Esophagus (tissue), 2 donors: ENCODE data around the gene ADI1. TPM values are rescaled to one million over a fixed set of nuclear protein-coding genes. Genes with fewer than 3 reads are reported as not detected.

ENCODE experiments used
- H3K27ac ChIP-seq, 2 donors: one replicate each; pipeline ENCODE4 v1.5.1; 2013; ENCODE audit warnings: low read depth in 2 of 2, mild to moderate bottlenecking in 2 of 2, inconsistent platforms in 1 of 2, low read length in 1 of 2, moderate library complexity in 1 of 2
- H3K27me3 ChIP-seq, 2 donors: one replicate each; pipeline ENCODE4 v1.6.1; 2013; ENCODE audit warnings: low read length in 2 of 2, control low read depth in 1 of 2, mild to moderate bottlenecking in 1 of 2; ENCODE audit not compliant: insufficient read depth in 2 of 2, control insufficient read depth in 1 of 2
- H3K36me3 ChIP-seq, 2 donors: one replicate each; pipeline ENCODE4 v1.6.1; 2013; ENCODE audit warnings: low read length in 1 of 2; ENCODE audit not compliant: control insufficient read depth in 2 of 2, insufficient read depth in 2 of 2
- H3K4me1 ChIP-seq, 2 donors: one replicate each; pipeline ENCODE4 v1.6.1; 2013; ENCODE audit warnings: low read length in 1 of 2; ENCODE audit not compliant: control insufficient read depth in 2 of 2, insufficient read depth in 2 of 2
- H3K4me3 ChIP-seq, 2 donors: one replicate each; pipeline ENCODE4 v1.5.1; 2013; ENCODE audit warnings: low read length in 2 of 2, mild to moderate bottlenecking in 2 of 2, low read depth in 1 of 2, moderate library complexity in 1 of 2
- H3K9me3 ChIP-seq, 2 donors: one replicate each; pipeline ENCODE4 v1.6.1; 2013; ENCODE audit warnings: mild to moderate bottlenecking in 2 of 2, low read depth in 1 of 2, low read length in 1 of 2, moderate library complexity in 1 of 2; ENCODE audit not compliant: control insufficient read depth in 2 of 2, insufficient read depth in 1 of 2
- WGBS, 2 donors: extraction: QIAGEN DNeasy Blood & Tissue Kit; methylation state at CpG; one replicate each; pipeline ENCODE4 v1.1.7; 2013; 5-methylcytosine and 5-hydroxymethylcytosine counted together
- polyA plus RNA-seq, 2 donors: library from polyadenylated mRNA; stranded (reverse); fragments of 200-250 nt; gene quantifications; one replicate each; pipeline ENCODE4 v1.2.3, GENCODE V29; 2013
- donor health status: healthy with polysubstance abuse.
- donor health status: Bipolar disorder and iron deficiency.

ADI1 gene
- polyA plus RNA-seq, 2 donors = 25.7 to 41.8 TPM

DNA sequence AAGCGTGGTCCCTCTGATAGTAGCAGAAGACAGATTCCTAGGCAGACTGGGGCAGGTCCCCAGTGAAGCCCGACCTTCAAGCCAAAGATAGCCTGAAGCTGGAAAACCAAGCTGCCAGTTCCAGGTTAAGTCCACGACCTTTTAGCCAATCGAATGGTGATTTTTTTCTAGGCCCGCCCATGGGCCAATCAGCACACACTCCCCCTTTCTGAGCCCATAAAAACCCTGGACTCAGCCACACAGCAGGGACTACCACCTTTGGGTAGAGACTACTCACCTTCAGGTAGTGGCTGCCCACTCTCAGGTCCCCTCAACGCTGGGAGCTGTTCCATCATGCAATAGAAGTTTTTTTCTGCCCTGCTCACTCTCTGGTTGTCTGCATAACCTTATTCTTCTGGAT is 14.5 kb upstream of the ADI1 start:
- 88% methylated on average over 6 of the region's 6 CpGs for WGBS, 2 donors
- Histone ChIP-seq H3K27me3 (no peaks in the 10 kb centered on the region), H3K4me3 (no peak overlapping the region), H3K9me3 (no peaks in the 10 kb centered on the region), H3K27ac (peak overlapping the region in 1 of 2 donors; percentile 1), H3K36me3 (no peaks in the 10 kb centered on the region), H3K4me1 (peaks cover 0 to 14% of the 10 kb centered on the region in 2 donors)

DNA sequence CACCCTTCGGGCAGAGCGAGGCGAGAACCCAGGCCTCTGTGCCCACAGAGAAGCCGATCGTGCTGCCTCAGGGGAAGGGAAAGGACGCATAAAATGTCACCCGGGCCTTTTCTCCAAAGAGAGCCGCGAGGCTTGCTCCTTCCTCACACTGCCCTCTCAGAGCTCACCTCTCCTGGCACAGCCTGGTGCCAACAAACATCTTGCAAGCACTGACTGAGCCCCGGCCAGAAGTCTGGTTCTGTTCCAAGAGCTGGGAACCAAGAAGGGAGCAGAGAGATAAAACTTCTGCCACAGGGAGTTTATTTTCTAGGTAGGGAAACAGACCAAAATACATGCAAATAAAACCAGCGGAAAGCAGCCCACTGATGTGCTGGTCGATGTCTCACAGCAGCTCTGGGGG is 13.6 kb upstream of the ADI1 start:
- H3K27ac ChIP-seq = no peak overlapping the region
- no peaks in the 10 kb centered on the region for H3K27me3 ChIP-seq
- H3K9me3 ChIP-seq = no peaks in the 10 kb centered on the region
- H3K4me1 ChIP-seq = peaks cover 3 to 14% of the 10 kb centered on the region in 2 donors
- H3K4me3 ChIP-seq = no peak overlapping the region
- WGBS, 2 donors = 59 to 63% methylated on average over 12 of the region's 12 CpGs
- no peaks in the 10 kb centered on the region for H3K36me3 ChIP-seq

DNA sequence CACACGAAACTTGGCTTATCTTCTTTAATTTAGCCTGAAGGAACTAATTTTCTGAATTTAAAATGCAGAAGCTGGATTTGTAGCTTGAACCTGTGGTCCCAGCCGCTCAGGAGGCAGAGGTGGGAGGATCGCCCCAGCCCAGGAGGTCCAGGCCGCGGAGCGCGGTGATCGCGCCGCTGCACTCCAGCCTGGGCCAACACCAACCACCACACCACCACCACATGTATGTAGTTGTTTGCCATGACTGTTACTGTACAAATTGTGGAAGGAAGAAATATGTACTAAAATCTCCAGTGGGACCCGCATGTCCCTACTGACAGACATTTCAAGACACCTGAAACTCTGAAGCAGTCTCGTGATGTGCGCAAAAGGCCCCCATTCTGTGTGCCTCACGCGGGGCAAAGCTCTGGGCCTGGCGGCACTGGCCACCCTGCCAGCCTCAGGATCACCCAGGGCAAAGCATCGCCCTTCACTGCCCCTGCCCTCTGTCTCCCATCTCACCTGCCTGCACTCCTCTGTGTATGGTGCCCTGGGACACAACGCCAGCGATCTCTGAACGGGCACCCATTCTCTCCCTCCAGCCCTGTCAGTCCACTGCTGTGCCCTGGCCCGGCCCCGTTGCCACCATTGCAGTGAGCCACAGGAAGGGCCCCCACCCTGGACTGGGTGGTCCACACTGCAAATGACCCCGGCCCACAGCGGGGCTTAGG is 10.1 kb upstream of the ADI1 start:
- no peak overlapping the region for H3K27ac ChIP-seq
- H3K4me1 ChIP-seq = peaks cover 3 to 6% of the 10 kb centered on the region in 2 donors
- no peak overlapping the region for H3K4me3 ChIP-seq
- H3K9me3 ChIP-seq = no peaks in the 10 kb centered on the region
- H3K27me3 ChIP-seq = no peaks in the 10 kb centered on the region
- 96 to 97% methylated on average over 24 of the region's 24 CpGs for WGBS, 2 donors
- H3K36me3 ChIP-seq = peaks cover 0 to 3% of the 10 kb centered on the region in 2 donors

DNA sequence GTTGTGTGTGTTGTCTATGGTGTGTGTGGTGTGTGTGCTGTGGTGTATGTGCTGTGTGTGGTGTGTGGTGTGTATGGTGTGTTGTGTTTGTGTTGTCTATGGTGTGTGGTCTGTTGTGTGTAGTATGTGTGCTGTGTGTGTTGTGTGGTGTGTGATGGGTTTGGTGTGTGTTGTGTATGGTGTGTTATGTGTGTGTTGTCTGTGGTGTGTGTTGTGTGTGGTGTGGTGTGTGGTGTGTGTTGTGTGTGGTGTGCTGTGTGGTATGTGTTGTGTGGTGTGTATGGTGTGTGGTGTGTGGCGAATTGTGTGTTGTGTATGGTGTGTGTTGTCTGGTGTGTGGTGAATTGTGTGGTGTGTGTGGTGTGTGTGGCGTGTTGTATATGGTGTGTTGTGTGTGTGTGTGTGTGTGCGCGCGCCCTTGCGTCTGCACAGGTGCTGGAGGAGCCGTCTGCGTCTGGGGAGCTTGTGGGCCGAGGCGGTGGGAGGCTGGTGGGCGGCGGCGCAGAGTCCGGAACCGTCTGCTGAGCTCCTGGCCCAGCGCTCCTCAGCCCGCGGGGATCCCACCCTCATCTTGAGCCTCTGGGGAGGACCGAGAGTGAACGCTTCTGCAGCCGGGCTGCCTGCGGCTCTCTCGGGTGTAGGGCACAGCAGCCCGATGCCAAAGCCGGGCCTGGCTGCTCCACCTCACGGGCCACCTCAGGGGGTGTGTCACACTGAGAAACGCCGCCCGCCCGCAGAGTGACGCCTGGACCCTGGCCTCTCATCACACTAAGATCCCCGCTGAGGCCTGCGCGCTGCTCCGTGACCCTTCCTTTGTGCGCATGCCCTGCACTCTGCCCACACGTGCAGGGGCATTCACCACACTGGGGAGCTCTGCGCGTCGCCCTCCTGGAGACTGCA is 8.8 kb upstream of the ADI1 start:
- Histone ChIP-seq H3K27me3 (no peaks in the 10 kb centered on the region), H3K27ac (no peak overlapping the region), H3K4me1 (peaks cover 3 to 6% of the 10 kb centered on the region in 2 donors), H3K4me3 (no peak overlapping the region), H3K9me3 (no peaks in the 10 kb centered on the region), H3K36me3 (peaks cover 0 to 3% of the 10 kb centered on the region in 2 donors)
- 86 to 92% methylated on average over 40 of the region's 40 CpGs for WGBS, 2 donors

DNA sequence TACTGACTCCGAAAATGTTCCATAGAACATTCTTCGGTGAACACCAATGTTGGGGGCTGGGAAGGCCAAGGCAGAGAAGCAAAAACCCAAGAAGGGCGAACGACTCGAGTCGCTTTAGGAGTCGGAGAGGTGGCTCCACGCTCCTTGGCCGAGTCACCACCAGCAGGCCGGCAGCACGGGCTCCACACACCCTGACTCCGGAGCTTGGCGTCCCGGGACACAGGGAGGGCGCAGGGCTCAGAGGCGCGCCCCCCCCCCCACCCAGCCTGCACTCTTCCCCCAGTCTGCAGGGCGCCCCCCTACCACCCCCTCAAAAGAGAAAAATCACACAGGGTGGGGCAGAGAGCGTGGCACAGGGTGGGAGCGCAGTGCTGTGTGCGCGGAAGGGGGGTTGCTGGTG is 7.5 kb upstream of the ADI1 start:
- Histone ChIP-seq H3K27me3 (no peaks in the 10 kb centered on the region), H3K4me3 (no peak overlapping the region), H3K9me3 (no peaks in the 10 kb centered on the region), H3K27ac (no peak overlapping the region), H3K4me1 (peaks cover 0 to 3% of the 10 kb centered on the region in 2 donors), H3K36me3 (peaks cover 0 to 3% of the 10 kb centered on the region in 2 donors)
- WGBS, 2 donors = 91 to 92% methylated on average over 22 of the region's 22 CpGs

DNA sequence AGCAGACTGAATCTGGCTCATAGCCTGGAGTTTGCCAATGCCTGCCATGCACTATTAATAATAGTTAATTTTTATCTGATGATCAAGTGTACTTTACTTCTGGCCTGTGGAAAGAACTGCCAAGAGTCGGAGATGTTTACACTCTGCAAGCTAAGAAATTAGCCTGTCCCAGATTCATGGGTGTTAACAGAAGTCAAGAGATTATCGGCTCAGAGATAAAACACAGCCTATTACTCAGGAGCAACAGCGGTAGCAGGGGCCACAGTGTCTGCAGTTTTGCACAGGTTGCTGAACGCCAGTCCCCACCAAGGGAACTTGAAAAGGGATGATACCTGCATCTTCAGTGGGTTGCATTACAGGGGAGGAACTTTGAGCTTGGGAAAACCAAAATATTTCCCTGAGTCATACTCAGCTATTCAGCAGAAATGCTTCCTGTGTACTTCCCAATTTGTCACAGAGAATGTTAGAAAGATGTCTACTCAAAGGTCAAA is 4.3 kb upstream of the ADI1 start:
- H3K27me3 ChIP-seq = no peaks in the 10 kb centered on the region
- peaks cover 2 to 4% of the 10 kb centered on the region in 2 donors for H3K4me1 ChIP-seq
- H3K36me3 ChIP-seq = peaks cover 0 to 3% of the 10 kb centered on the region in 2 donors
- H3K4me3 ChIP-seq = no peak overlapping the region
- 41 to 63% methylated on average over 4 of the region's 4 CpGs for WGBS, 2 donors
- H3K27ac ChIP-seq = no peak overlapping the region
- H3K9me3 ChIP-seq = no peaks in the 10 kb centered on the region

DNA sequence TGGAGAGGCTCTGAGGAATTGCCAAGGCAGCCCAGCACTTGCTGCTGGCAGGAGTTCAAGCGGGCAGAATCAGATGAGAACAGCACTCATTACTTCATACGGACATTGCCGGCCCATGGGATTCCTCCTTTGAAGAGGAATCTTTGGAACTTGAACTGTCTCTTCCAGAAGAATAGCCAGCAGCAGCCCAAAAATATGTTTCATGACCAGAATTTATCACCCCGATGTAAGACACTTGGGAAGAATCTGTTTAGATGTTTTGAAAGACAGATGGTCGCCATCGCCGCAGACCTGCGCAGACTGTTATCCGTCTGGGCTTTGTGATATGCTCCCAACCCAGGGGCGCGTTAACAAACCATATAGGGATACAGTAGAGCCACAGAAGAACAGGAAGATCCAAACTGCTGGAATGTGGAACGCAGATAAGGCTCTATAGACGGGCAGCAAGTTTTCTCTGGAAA is 3.7 kb upstream of the ADI1 start:
- Histone ChIP-seq H3K4me3 (no peak overlapping the region), H3K4me1 (peaks cover 0 to 4% of the 10 kb centered on the region in 2 donors), H3K36me3 (peaks cover 0 to 3% of the 10 kb centered on the region in 2 donors), H3K27ac (peak overlapping the region; percentile 17 to 53), H3K27me3 (no peaks in the 10 kb centered on the region), H3K9me3 (no peaks in the 10 kb centered on the region)
- 72 to 73% methylated on average over 13 of the region's 13 CpGs for WGBS, 2 donors

DNA sequence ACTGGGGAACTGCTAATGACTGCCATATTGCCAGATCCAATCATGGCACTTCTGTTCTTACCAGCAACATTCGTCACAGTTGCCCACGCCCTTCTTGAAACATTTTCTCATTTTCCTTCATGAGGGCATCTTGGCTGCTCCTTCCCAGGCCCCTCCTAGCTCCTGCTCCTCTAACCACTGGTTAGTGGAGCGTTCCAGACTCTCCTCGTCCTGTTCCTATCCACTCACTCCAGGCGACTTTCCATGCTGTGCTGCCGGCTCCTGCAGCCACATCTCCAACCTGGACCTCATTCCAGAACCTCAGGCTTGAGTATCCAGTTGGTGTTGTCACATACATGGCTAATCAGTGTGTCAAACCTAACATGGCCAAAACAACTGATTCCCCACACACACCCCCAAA is 1.3 kb upstream of the ADI1 start:
- Histone ChIP-seq H3K36me3 (no peaks in the 10 kb centered on the region), H3K4me3 (no peak overlapping the region), H3K27ac (no peak overlapping the region), H3K4me1 (peaks cover 0 to 4% of the 10 kb centered on the region in 2 donors), H3K27me3 (no peaks in the 10 kb centered on the region), H3K9me3 (no peaks in the 10 kb centered on the region)
- 92 to 94% methylated on average over 6 of the region's 6 CpGs for WGBS, 2 donors

DNA sequence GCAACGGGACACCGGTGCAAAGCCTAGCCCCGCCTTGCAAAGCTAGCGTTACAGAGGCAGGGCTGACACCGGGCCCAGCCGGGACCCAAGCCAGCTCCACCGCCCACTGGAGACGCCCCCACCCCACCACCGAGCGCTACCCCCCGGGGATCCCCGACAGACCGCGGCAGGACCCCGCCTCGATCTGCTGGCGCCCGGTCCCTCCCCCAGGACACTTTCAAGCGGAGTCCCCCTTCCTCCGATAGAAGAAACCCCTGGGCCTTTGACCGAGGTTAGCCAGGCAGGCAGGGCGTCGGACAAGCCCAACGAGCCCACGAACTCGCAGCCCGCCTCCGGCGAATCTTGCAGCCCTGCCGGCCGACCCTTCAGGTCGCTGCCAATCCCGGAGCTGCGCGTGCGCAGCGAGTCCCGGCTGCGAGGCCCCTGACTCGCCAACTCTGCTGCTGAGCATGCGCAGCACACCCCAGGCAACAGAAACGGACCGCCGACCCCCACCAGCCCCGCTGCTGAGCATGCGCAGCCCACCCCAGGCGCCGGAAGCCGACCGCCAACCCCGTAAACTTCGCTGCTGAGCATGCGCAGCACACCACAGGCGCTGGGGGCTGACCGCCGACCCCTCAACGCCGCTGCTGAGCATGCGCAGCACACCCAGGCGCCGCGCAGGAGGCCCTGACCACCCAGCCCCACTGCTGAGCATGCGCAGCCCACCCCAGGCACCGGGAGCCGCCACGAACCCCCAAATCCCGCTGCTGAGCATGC is 656 bp downstream of the ADI1 start:
- WGBS, 2 donors = 1% methylated on average over 61 to 67 of the region's 67 CpGs
- Histone ChIP-seq H3K27me3 (no peaks in the 10 kb centered on the region), H3K4me3 (peak overlapping the region; percentile 65 to 83), H3K4me1 (peaks cover 0 to 4% of the 10 kb centered on the region in 2 donors), H3K36me3 (no peaks in the 10 kb centered on the region), H3K27ac (peak overlapping the region; percentile 86 to 96), H3K9me3 (no peaks in the 10 kb centered on the region)
